Measurements from ENCODE around the gene CKS1B. TPM values are rescaled to one million over a fixed set of nuclear protein-coding genes. Genes with fewer than 3 reads are reported as not detected.
A peak's percentile ranks its signal among the peaks of the same experiment; 100 is the strongest.

CKS1B gene
- total RNA-seq, 4 donors from 2014 or later, result 3.6 to 15.7 (median 7.9) TPM

GRCh38 chr1:154937085-154937987, 37.1 kb upstream of the CKS1B start:
- Histone ChIP-seq H3K4me3 (peak overlapping the region; percentile 65 to 97 (median 83)), H3K36me3 (no peaks in the 10 kb centered on the region), H3K27me3 (no peaks in the 10 kb centered on the region), H3K4me1 (peaks cover 11 to 15% of the 10 kb centered on the region in 2 donors), H3K27ac (peak overlapping the region; percentile 93 to 99 (median 98)), H3K9me3 (no peaks in the 10 kb centered on the region)
- TF ChIP-seq, protein P1, sequence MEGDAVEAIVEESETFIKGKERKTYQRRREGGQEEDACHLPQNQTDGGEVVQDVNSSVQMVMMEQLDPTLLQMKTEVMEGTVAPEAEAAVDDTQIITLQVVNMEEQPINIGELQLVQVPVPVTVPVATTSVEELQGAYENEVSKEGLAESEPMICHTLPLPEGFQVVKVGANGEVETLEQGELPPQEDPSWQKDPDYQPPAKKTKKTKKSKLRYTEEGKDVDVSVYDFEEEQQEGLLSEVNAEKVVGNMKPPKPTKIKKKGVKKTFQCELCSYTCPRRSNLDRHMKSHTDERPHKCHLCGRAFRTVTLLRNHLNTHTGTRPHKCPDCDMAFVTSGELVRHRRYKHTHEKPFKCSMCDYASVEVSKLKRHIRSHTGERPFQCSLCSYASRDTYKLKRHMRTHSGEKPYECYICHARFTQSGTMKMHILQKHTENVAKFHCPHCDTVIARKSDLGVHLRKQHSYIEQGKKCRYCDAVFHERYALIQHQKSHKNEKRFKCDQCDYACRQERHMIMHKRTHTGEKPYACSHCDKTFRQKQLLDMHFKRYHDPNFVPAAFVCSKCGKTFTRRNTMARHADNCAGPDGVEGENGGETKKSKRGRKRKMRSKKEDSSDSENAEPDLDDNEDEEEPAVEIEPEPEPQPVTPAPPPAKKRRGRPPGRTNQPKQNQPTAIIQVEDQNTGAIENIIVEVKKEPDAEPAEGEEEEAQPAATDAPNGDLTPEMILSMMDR (IDR thresholded peaks at IDR 0.05 in 4 of 5, conservative IDR thresholded peaks at IDR 0.05 in 1 of 5), result peak in 3 of 5 experiments; percentile 14 to 43 (median 31)
- peak; percentile 59 to 61 for TF ChIP-seq POLR2A (IDR thresholded peaks at IDR 0.05)
- in situ Hi-C loops (cut with MboI; ENCODE audit: low sequenced_read_pairs in 4 of 4), result no loop called here
- intact Hi-C loops (cut with DNase I; ENCODE audit: low total_unique reads), result loop anchor here (1.0 to 2.0 kb wide), 4 partner anchors 19 to 379 kb away; partner anchors contain the start of genes KCNN3, PBXIP1 and UBE2Q1
- DNase-seq (peak; percentile 79 to 88), ATAC-seq (peak; percentile 84 to 88)

DNA sequence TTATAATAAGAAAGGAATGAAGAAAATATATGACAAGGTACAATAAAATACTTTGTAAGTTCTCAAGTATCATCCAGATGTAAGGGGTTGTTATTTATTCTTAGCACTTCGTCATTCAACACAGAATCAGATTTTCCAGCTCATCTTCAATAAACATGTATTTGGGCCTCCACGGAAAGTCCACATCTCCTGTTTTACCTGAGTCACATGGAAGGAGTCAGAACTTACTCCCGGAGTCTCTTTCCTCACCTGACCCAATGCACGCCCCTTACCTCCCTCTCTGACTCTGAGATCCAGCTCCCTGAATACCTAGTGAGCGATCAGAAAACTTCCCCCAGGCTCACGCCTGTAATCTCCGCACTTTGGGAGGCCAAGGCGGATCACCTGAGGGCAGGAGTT, 36.5 kb upstream of the CKS1B start:
- no peak for DNase-seq
- ATAC-seq, result no peak
- in situ Hi-C loops (cut with MboI; ENCODE audit: low sequenced_read_pairs in 4 of 4) (no loop called here), intact Hi-C loops (cut with DNase I; ENCODE audit: low total_unique reads) (loop anchor here (1.0 to 2.0 kb wide), 4 partner anchors 18 to 379 kb away; partner anchors contain the start of genes KCNN3, PBXIP1 and UBE2Q1)
- H3K4me3 ChIP-seq, result peak overlapping the region in 2 of 4 donors; percentile 88 to 97
- no peaks in the 10 kb centered on the region for H3K36me3 ChIP-seq
- TF ChIP-seq, protein P1 (IDR thresholded peaks at IDR 0.05 in 4 of 5, conservative IDR thresholded peaks at IDR 0.05 in 1 of 5), result no peak
- no peak for TF ChIP-seq POLR2A (IDR thresholded peaks at IDR 0.05)
- H3K4me1 ChIP-seq, result peaks cover 11 to 15% of the 10 kb centered on the region in 2 donors
- H3K27ac ChIP-seq, result peak overlapping the region; percentile 93 to 99 (median 98)
- H3K9me3 ChIP-seq, result no peaks in the 10 kb centered on the region
- H3K27me3 ChIP-seq, result no peaks in the 10 kb centered on the region

GRCh38 chr1:154938604-154939399, 35.7 kb upstream of the CKS1B start:
- no peaks in the 10 kb centered on the region for H3K36me3 ChIP-seq
- peak overlapping the region; percentile 93 to 99 (median 98) for H3K27ac ChIP-seq
- DNase-seq (no peak), ATAC-seq (no peak)
- no peak overlapping the region for H3K4me3 ChIP-seq
- H3K27me3 ChIP-seq, result no peaks in the 10 kb centered on the region
- in situ Hi-C loops (cut with MboI; ENCODE audit: low sequenced_read_pairs in 4 of 4) (no loop called here), intact Hi-C loops (cut with DNase I; ENCODE audit: low total_unique reads) (no loop called here)
- TF ChIP-seq POLR2A (IDR thresholded peaks at IDR 0.05), result no peak
- TF ChIP-seq, protein P1 (IDR thresholded peaks at IDR 0.05 in 4 of 5, conservative IDR thresholded peaks at IDR 0.05 in 1 of 5), result no peak
- peaks cover 11 to 17% of the 10 kb centered on the region in 2 donors for H3K4me1 ChIP-seq
- H3K9me3 ChIP-seq, result no peaks in the 10 kb centered on the region

- TF ChIP-seq, protein P1 (IDR thresholded peaks at IDR 0.05 in 4 of 5, conservative IDR thresholded peaks at IDR 0.05 in 1 of 5), result no peak
- TF ChIP-seq POLR2A (IDR thresholded peaks at IDR 0.05), result no peak
- H3K9me3 ChIP-seq, result no peaks in the 10 kb centered on the region
- peaks cover 0 to 5% of the 10 kb centered on the region in 2 donors for H3K36me3 ChIP-seq
- peaks cover 17 to 20% of the 10 kb centered on the region in 2 donors for H3K4me1 ChIP-seq
- H3K27ac ChIP-seq, result no peak overlapping the region
- no peaks in the 10 kb centered on the region for H3K27me3 ChIP-seq
- intact Hi-C loops (cut with DNase I; ENCODE audit: low total_unique reads) (no loop called here), in situ Hi-C loops (cut with MboI; ENCODE audit: low sequenced_read_pairs in 4 of 4) (no loop called here)
- no peak for DNase-seq
- no peak for ATAC-seq
- H3K4me3 ChIP-seq, result no peak overlapping the region
Observed at GRCh38 chr1:154940213-154940560, 34.3 kb upstream of the CKS1B start.

All from gastrocnemius medialis (tissue), 4 donors.